Measurements from ENCODE around the gene HSPH1. TPM values are rescaled to one million over a fixed set of nuclear protein-coding genes. Genes with fewer than 3 reads are reported as not detected.

HSPH1 gene
- total and polyA plus RNA-seq, 7 donors: 32.6 to 106 (median 72.6) TPM

DNA sequence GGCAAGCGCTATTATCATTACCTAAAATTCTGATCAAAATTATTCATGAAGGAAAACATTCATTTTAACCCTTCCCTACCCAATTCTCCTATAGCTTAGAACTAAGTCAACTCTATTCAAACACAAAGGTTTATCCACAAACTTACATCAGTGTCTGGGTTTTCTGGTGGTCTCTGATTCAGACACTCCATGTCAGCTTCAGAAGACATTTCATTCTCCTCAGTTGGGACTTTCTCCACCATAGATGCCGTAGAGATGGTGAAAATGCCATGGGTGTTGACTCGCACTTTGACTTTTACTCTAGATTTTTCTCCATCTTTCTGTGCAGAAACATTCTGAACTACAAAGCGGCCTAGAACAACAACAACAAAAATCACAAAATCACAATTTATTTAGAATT, 16.3 kb downstream of the HSPH1 start:
- H3K27me3 ChIP-seq (ENCODE audit: insufficient read depth in 3 of 3, low read length in 2 of 3): no peaks in the 10 kb centered on the region
- peaks cover 11 to 98% of the 10 kb centered on the region in 2 donors for H3K36me3 ChIP-seq (ENCODE audit: insufficient read depth in 1 of 2, low read depth in 1 of 2)
- H3K4me1 ChIP-seq: no peaks in the 10 kb centered on the region
- TF ChIP-seq, protein P1, sequence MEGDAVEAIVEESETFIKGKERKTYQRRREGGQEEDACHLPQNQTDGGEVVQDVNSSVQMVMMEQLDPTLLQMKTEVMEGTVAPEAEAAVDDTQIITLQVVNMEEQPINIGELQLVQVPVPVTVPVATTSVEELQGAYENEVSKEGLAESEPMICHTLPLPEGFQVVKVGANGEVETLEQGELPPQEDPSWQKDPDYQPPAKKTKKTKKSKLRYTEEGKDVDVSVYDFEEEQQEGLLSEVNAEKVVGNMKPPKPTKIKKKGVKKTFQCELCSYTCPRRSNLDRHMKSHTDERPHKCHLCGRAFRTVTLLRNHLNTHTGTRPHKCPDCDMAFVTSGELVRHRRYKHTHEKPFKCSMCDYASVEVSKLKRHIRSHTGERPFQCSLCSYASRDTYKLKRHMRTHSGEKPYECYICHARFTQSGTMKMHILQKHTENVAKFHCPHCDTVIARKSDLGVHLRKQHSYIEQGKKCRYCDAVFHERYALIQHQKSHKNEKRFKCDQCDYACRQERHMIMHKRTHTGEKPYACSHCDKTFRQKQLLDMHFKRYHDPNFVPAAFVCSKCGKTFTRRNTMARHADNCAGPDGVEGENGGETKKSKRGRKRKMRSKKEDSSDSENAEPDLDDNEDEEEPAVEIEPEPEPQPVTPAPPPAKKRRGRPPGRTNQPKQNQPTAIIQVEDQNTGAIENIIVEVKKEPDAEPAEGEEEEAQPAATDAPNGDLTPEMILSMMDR (IDR thresholded peaks at IDR 0.05): no peak
- H3K9me3 ChIP-seq: no peaks in the 10 kb centered on the region
- no peak overlapping the region for H3K4me3 ChIP-seq
- no peak overlapping the region for H3K27ac ChIP-seq
- no peak for ATAC-seq
- DNase-seq: no peak
- 97 to 99% (median 98%) methylated on average over 4 of the region's 4 CpGs for WGBS, 3 donors
- intact Hi-C loops (cut with DNase I): no loop called here

GRCh38 chr13:31138515-31138914, 23.2 kb downstream of the HSPH1 start:
- Histone ChIP-seq H3K27me3 (ENCODE audit: insufficient read depth in 3 of 3, low read length in 2 of 3) (no peaks in the 10 kb centered on the region), H3K36me3 (ENCODE audit: insufficient read depth in 1 of 2, low read depth in 1 of 2) (peaks cover 16 to 84% of the 10 kb centered on the region in 2 donors), H3K9me3 (no peaks in the 10 kb centered on the region), H3K4me1 (no peaks in the 10 kb centered on the region), H3K4me3 (no peak overlapping the region), H3K27ac (no peak overlapping the region)
- no peak for DNase-seq
- intact Hi-C loops (cut with DNase I): no loop called here
- peak in 1 of 4 donors; percentile 49 for ATAC-seq
- 69 to 81% (median 70%) methylated on average over 3 of the region's 3 CpGs for WGBS, 3 donors
- TF ChIP-seq, protein P1 (IDR thresholded peaks at IDR 0.05): no peak

- Histone ChIP-seq H3K4me1 (no peaks in the 10 kb centered on the region), H3K4me3 (no peak overlapping the region), H3K9me3 (no peaks in the 10 kb centered on the region), H3K27ac (no peak overlapping the region), H3K27me3 (ENCODE audit: insufficient read depth in 3 of 3, low read length in 2 of 3) (no peaks in the 10 kb centered on the region), H3K36me3 (ENCODE audit: insufficient read depth in 1 of 2, low read depth in 1 of 2) (peaks cover 13 to 77% of the 10 kb centered on the region in 2 donors)
- intact Hi-C loops (cut with DNase I): no loop called here
- ATAC-seq: no peak
- TF ChIP-seq, protein P1 (IDR thresholded peaks at IDR 0.05): no peak
- DNase-seq: no peak
Measured at GRCh38 chr13:31136724-31137123, 25.0 kb downstream of the HSPH1 start.

DNA sequence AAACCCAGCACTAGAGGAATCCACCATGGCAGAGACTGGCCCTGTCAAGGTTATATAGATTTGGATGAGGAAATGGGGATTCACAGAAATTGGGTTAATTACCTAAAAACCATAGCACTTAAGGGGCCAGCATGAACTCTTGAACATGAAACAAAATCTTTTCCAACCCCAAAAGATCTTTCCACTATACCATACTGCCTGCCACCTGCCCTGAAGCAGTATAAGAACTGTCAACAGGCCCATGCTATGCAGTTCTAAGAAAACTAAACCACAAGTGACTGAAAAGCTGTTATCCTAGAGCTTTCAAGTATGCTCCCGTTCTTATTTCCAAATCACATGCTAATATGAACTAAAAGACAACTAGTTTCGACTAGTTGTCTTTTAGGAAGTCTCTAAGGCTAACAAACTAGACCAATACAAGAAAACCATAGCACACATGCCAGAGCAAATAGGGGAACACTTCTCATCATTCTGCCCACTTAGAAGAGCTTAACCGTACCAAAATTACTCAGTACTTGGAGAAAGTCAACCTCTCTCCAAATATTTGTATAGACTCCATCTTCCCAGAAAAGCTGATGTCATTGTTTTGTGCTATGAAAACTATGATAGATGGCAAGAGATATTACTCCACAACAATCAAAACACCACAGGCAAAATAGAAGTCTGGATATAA, 27.5 kb downstream of the HSPH1 start:
- DNase-seq: no peak
- TF ChIP-seq, protein P1 (IDR thresholded peaks at IDR 0.05): no peak
- no peak for ATAC-seq
- no peak overlapping the region for H3K27ac ChIP-seq
- intact Hi-C loops (cut with DNase I): no loop called here
- 83 to 89% (median 86%) methylated on average over 3 of the region's 3 CpGs for WGBS, 3 donors
- H3K36me3 ChIP-seq (ENCODE audit: insufficient read depth in 1 of 2, low read depth in 1 of 2): peaks cover 6 to 53% of the 10 kb centered on the region in 2 donors
- H3K27me3 ChIP-seq (ENCODE audit: insufficient read depth in 3 of 3, low read length in 2 of 3): no peaks in the 10 kb centered on the region
- no peaks in the 10 kb centered on the region for H3K9me3 ChIP-seq
- H3K4me3 ChIP-seq: no peak overlapping the region
- H3K4me1 ChIP-seq: no peaks in the 10 kb centered on the region

- no peaks in the 10 kb centered on the region for H3K9me3 ChIP-seq
- no peaks in the 10 kb centered on the region for H3K27me3 ChIP-seq (ENCODE audit: insufficient read depth in 3 of 3, low read length in 2 of 3)
- 88% methylated on average over 5 of the region's 5 CpGs for WGBS, 3 donors
- H3K27ac ChIP-seq: no peak overlapping the region
- no peak overlapping the region for H3K4me3 ChIP-seq
- H3K36me3 ChIP-seq (ENCODE audit: insufficient read depth in 1 of 2, low read depth in 1 of 2): peaks cover 4 to 48% of the 10 kb centered on the region in 2 donors
- H3K4me1 ChIP-seq: no peaks in the 10 kb centered on the region
- DNase-seq: no peak
- no peak for ATAC-seq
- TF ChIP-seq, protein P1 (IDR thresholded peaks at IDR 0.05): no peak
- intact Hi-C loops (cut with DNase I): no loop called here
Measured at GRCh38 chr13:31133621-31134020, 28.1 kb downstream of the HSPH1 start.
